Hepatocyte (in vitro differentiated cells): ENCODE results near the gene SLC52A3. TPM values are rescaled to one million over a fixed set of nuclear protein-coding genes. Genes with fewer than 3 reads are reported as not detected.

Experiments
- DNase-seq: peaks from one replicate; pipeline ENCODE4 v3.0.0-alpha.2; 2016; ENCODE audit warnings: low spot score
- H2AFZ ChIP-seq: fragments of 200-600 bp; sonication (generic); 2 replicates; pipeline ENCODE4 v1.6.0; 2016; ENCODE audit warnings: antibody characterized with exemption, mild to moderate bottlenecking
- H3K27ac ChIP-seq: fragments of 200-600 bp; sonication (generic); 2 replicates; pipeline ENCODE4 v1.5.1; 2016; ENCODE audit warnings: mild to moderate bottlenecking
- H3K27me3 ChIP-seq: fragments of 200-600 bp; sonication (generic); 2 replicates; pipeline ENCODE4 v1.6.1; 2016
- H3K36me3 ChIP-seq: fragments of 200-600 bp; sonication (generic); replicated peaks from 2 replicates; pipeline ENCODE4 v1.5.1; 2016; ENCODE audit warnings: low read depth; ENCODE audit not compliant: insufficient read depth
- H3K4me1 ChIP-seq: fragments of 200-600 bp; sonication (generic); 2 replicates; pipeline ENCODE4 v1.5.1; 2016; ENCODE audit warnings: mild to moderate bottlenecking, moderate library complexity; ENCODE audit not compliant: insufficient read depth
- H3K4me2 ChIP-seq: fragments of 200-600 bp; sonication (generic); 2 replicates; pipeline ENCODE4 v1.6.0; 2016
- H3K4me3 ChIP-seq: fragments of 200-600 bp; sonication (generic); 2 replicates; pipeline ENCODE4 v1.5.1; 2016; ENCODE audit warnings: mild to moderate bottlenecking
- H3K79me2 ChIP-seq: fragments of 200-600 bp; sonication (generic); 2 replicates; pipeline ENCODE4 v1.6.0; 2017; ENCODE audit warnings: mild to moderate bottlenecking
- H3K9me2 ChIP-seq: fragments of 200-600 bp; sonication (generic); replicated peaks from 2 replicates; pipeline ENCODE4 v1.6.0; 2017; ENCODE audit warnings: mild to moderate bottlenecking; ENCODE audit not compliant: insufficient read depth
- H3K9me3 ChIP-seq: fragments of 200-600 bp; sonication (generic); 2 replicates; pipeline ENCODE4 v1.5.1; 2016; ENCODE audit warnings: low read depth, mild to moderate bottlenecking
- H4K20me1 ChIP-seq: fragments of 200-600 bp; sonication (generic); 2 replicates; pipeline ENCODE4 v1.6.0; 2016; ENCODE audit warnings: mild to moderate bottlenecking; ENCODE audit not compliant: insufficient read depth, poor library complexity, severe bottlenecking
- CTCF ChIP-seq: fragments of 200-600 bp; sonication (generic); IDR thresholded peaks from 2 replicates; pipeline ENCODE4 v1.5.1; 2016; ENCODE audit warnings: antibody characterized with exemption, mild to moderate bottlenecking; ENCODE audit not compliant: poor library complexity
- EZH2 ChIP-seq: fragments of 200-600 bp; sonication (generic); IDR thresholded peaks from 2 replicates; pipeline ENCODE4 v1.6.1; 2016; ENCODE audit warnings: antibody characterized with exemption, mild to moderate bottlenecking, borderline replicate concordance
- EZH2phosphoT487 ChIP-seq: fragments of 200-600 bp; sonication (generic); IDR thresholded peaks from one replicate; pipeline ENCODE4 v1.6.1; 2018; ENCODE audit warnings: antibody characterized with exemption, mild to moderate bottlenecking, low read depth, moderate library complexity; ENCODE audit not compliant: unreplicated experiment, severe bottlenecking
- WGBS: methylation state at CpG from one replicate; pipeline ENCODE4 v1.1.6; 2016; ENCODE audit warnings: low lambda C conversion rate; ENCODE audit errors: missing lambda C conversion rate; 5-methylcytosine and 5-hydroxymethylcytosine counted together
- polyA plus RNA-seq: library from polyadenylated mRNA; unstranded; fragments of >200 nt; fragmentation: Nextera tagmentation; extraction: Ambion mirVana; gene quantifications from 2 replicates; pipeline ENCODE4 v1.2.1, GENCODE V29; 2016
- total RNA-seq: library from RNA; depleted of rRNA; stranded (reverse); fragments of >200 nt; gene quantifications from 2 replicates; pipeline ENCODE4 v1.2.3, GENCODE V29; 2014

SLC52A3 gene
- total and polyA plus RNA-seq, 2 experiments from 2014 or later = 0.33 to 0.35 TPM

DNA sequence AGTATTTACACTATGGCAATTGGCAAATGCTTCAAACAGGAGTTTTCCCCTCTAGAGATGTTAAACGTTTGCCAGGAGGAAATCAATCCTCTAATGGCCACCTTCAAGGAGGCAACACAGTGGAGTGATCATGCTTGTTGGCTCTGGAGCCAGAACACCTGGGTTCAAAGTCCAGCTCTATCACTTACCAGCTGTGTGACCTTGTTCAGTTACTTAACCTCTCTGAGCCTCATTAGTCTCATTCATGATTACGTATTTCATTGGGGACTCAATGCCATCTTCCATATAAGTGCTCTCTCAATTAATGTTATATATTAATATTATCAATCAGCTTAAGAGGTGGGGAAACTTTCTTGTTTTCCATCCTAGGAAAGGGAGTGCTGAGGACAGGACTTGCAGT, 26.1 kb downstream of the SLC52A3 start:
- no peak for TF ChIP-seq EZH2phosphoT487
- TF ChIP-seq CTCF = no peak
- TF ChIP-seq EZH2 = no peak
- Histone ChIP-seq H4K20me1 (no peaks in the 10 kb centered on the region), H3K4me1 (no peaks in the 10 kb centered on the region), H3K27me3 (no peaks in the 10 kb centered on the region), H3K9me2 (no peaks in the 10 kb centered on the region), H3K4me2 (no peak overlapping the region), H2AFZ (no peak overlapping the region), H3K36me3 (no peaks in the 10 kb centered on the region), H3K27ac (no peak overlapping the region), H3K4me3 (no peak overlapping the region), H3K79me2 (no peaks in the 10 kb centered on the region), H3K9me3 (peaks cover 12% of the 10 kb centered on the region)
- no peak for DNase-seq
- WGBS = 79% methylated on average over 2 of the region's 2 CpGs

DNA sequence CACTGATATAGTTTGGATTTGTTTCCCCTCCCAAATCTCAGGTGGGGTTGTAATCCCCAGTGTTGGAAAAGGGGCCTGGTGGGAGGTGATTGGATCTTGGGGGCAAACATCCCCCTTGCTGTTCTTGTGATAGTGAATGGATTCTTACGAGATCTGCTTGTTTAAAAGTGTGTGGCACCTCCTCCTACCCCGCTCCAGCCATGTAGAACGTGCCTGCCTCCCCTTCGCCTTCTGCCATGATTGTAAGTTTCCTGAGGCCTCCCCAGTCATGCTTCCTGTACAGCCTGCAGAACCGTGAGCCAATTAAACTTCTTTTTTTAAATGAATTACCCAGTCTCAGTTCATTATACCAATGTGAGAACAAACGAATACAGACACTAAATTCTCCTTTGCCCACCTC, 26.7 kb downstream of the SLC52A3 start:
- no peak overlapping the region for H3K4me3 ChIP-seq
- TF ChIP-seq EZH2 (no peak), EZH2phosphoT487 (no peak), CTCF (no peak)
- 70% methylated on average over 6 of the region's 6 CpGs for WGBS
- no peaks in the 10 kb centered on the region for H3K4me1 ChIP-seq
- H3K36me3 ChIP-seq = no peaks in the 10 kb centered on the region
- H4K20me1 ChIP-seq = no peaks in the 10 kb centered on the region
- no peak overlapping the region for H3K27ac ChIP-seq
- no peak overlapping the region for H2AFZ ChIP-seq
- H3K27me3 ChIP-seq = no peaks in the 10 kb centered on the region
- no peak for DNase-seq
- no peak overlapping the region for H3K4me2 ChIP-seq
- H3K9me3 ChIP-seq = peaks cover 12% of the 10 kb centered on the region
- H3K9me2 ChIP-seq = no peaks in the 10 kb centered on the region
- no peaks in the 10 kb centered on the region for H3K79me2 ChIP-seq

GRCh38 chr20:740162-740561, 28.1 kb downstream of the SLC52A3 start:
- H3K27ac ChIP-seq = no peak overlapping the region
- H3K4me3 ChIP-seq = no peak overlapping the region
- no peaks in the 10 kb centered on the region for H3K4me1 ChIP-seq
- H3K9me2 ChIP-seq = no peaks in the 10 kb centered on the region
- no peaks in the 10 kb centered on the region for H3K27me3 ChIP-seq
- no peaks in the 10 kb centered on the region for H4K20me1 ChIP-seq
- H3K79me2 ChIP-seq = no peaks in the 10 kb centered on the region
- no peak overlapping the region for H3K4me2 ChIP-seq
- H2AFZ ChIP-seq = no peak overlapping the region
- H3K9me3 ChIP-seq = no peaks in the 10 kb centered on the region
- DNase-seq = no peak
- H3K36me3 ChIP-seq = no peaks in the 10 kb centered on the region
- WGBS = 61% methylated on average over 7 of the region's 7 CpGs
- TF ChIP-seq EZH2phosphoT487 = no peak
- no peak for TF ChIP-seq EZH2
- no peak for TF ChIP-seq CTCF

GRCh38 chr20:739736-740135, 28.6 kb downstream of the SLC52A3 start:
- no peak for DNase-seq
- WGBS = 83% methylated on average over 8 of the region's 8 CpGs

More at GRCh38 chr20:739736-740135, 28.6 kb downstream of the SLC52A3 start:
- Histone ChIP-seq H3K27me3 (no peaks in the 10 kb centered on the region), H3K79me2 (no peaks in the 10 kb centered on the region), H2AFZ (no peak overlapping the region), H3K36me3 (no peaks in the 10 kb centered on the region), H4K20me1 (no peaks in the 10 kb centered on the region), H3K4me1 (no peaks in the 10 kb centered on the region), H3K9me3 (no peaks in the 10 kb centered on the region), H3K4me3 (no peak overlapping the region), H3K4me2 (no peak overlapping the region), H3K9me2 (no peaks in the 10 kb centered on the region), H3K27ac (no peak overlapping the region)
- TF ChIP-seq CTCF (no peak), EZH2phosphoT487 (no peak), EZH2 (no peak)
